Measurements from ENCODE around the gene RMND5A. TPM values are rescaled to one million over a fixed set of nuclear protein-coding genes. Genes with fewer than 3 reads are reported as not detected.

Gene RMND5A
- total RNA-seq, 1 donor from 2014 or later = 49.1 TPM

- no peak for DNase-seq (ENCODE audit: low read depth, low spot score)
Measured at GRCh38 chr2:86764661-86765309, 44.7 kb downstream of the RMND5A start.

- no peak for DNase-seq (ENCODE audit: low read depth, low spot score)
Measured at GRCh38 chr2:86765310-86765695, 45.2 kb downstream of the RMND5A start.

- DNase-seq (ENCODE audit: low read depth, low spot score) = no peak
Measured at GRCh38 chr2:86768189-86768949, 48.3 kb downstream of the RMND5A start.

DNA sequence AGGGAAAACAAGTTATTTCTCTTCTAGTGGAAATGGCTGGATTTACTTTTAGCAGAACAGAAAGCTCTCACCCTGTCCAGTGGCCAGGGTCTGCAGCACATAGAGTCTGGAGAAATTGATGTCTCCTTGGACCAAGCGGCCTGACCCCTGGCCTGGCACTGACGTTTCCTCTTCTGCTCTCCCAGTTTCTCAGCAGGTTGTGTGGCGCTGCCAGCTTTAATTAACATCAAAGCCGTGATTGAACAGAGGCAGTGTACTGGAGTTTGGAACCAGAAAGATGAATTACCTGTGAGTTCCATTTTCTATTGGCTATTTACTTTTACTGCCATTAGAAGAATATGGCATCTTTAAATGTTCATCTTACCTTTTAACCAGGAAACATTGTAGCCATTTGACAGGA lies 49.7 kb downstream of the RMND5A start:
- no peak for DNase-seq (ENCODE audit: low read depth, low spot score)

- DNase-seq (ENCODE audit: low read depth, low spot score) = no peak
Measured at GRCh38 chr2:86770816-86771301, 50.8 kb downstream of the RMND5A start.

DNA sequence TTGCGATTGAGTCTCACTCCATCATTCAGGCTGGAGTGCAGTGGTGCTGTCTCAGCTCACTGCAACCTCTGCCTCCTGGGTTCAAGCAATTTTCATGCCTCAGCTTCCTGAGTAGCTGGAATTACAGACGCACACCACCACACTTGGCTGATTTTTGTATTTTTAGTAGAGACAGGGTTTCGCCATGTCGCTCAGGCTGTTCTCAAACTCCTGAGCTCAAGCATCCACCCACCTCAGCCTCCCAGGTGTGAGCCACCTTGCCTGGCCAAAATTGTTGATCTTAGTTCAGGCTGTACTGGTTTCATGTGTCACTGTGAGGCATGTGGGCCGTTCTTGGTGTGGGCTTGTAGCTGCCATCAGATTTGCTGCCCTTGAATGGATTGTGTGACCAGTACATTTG lies 52.5 kb downstream of the RMND5A start:
- no peak for DNase-seq (ENCODE audit: low read depth, low spot score)

DNA sequence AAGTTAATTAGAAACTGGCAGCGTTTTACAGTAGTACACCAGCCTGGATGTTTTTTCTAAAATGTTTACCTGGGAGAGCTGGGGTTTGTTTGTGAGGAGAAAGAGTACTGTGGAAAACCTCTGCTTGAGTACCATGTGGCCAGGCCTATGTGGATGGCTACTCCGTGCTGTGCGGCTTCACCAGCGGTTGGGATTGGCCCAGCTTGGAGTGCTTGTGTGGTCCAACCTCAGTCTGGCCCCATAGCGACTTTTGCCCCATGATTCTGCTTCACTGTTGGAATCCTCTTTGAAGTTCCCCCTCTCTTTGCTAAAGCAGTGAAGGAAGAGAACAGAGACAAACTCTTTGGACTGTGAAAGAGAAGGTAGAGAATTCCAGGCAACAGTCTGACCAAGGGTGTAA lies 54.8 kb downstream of the RMND5A start:
- DNase-seq (ENCODE audit: low read depth, low spot score) = no peak

DNA sequence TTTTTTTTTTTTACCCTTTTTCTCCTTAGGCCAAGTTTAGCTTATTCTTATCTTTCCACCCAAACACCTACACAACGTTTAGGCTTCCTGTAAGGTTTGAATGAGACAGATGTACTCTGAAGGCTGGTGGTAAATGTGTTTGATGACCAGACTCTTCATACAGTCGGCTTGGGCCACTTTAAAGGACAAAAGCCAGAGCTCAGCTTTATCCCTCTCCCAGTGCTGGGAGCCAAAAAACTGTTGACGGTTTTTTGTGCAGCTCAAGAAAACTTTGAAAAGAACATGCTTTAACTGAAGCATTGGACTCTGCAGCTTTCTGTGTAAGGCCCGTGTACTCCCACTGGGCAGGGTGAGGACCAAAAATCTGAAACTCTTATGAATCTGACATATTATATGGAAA lies 55.2 kb downstream of the RMND5A start:
- no peak for DNase-seq (ENCODE audit: low read depth, low spot score)

DNA sequence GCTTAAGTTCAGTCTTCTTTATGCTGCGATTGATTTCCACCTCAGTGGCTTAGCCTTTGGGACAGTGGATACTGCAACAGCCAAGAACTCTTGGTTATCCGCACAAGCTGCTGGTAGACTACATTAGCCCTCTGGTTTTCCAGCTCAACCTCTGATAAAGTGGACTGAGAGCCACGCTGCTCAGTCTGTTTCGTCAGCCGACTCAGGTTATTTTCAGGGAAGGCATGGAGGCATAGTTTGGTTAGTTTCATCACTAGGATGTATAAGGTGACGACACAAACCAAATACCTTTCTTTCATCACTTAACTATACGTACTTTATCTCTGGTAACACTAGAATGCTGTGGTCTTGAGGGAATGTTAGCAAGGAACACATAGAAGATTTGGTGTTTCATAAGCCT lies 56.4 kb downstream of the RMND5A start:
- no peak for DNase-seq (ENCODE audit: low read depth, low spot score)

GRCh38 chr2:86778957-86779356 lies 58.9 kb downstream of the RMND5A start:
- DNase-seq (ENCODE audit: low read depth, low spot score) = no peak

DNA sequence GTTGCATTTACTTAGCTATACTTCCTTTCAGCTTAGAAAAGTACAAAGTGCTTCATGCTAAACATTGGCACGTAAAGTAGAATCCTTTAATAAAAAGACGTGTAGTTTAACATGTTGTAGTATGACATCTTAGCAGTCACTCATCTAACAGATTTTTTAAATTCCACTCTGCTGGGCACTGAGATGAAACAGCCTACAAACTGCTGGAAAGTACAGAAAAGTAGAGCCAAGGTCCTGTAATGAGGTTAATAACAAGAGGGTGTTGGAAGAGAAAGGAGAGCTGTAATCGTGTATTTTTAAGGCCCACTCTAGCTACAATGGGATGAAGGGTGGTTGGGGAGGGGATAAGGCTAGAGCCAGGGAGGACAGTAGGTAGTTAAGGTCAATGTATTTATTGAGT lies 59.9 kb downstream of the RMND5A start:
- DNase-seq (ENCODE audit: low read depth, low spot score) = no peak

- no peak for DNase-seq (ENCODE audit: low read depth, low spot score)
Measured at GRCh38 chr2:86781363-86781762, 61.3 kb downstream of the RMND5A start.

DNA sequence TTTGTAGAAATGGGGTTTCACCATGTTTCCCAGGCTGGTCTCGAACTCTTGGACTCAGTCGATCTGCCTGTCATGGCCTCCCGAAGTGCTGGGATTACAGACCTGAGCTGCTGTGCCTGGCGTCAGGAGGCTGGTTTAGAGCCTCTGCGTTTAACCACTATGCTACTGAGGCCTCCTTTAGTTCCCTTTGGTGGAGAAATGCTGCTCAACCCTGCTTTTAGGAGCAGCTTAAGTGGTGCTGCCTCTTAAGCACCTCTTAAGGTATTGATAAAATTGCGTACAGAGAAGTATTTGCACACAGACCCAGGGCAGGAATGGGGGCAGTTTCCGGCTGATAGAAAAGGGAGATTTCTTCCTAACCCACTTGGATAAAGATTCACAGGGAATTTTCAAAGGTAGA lies 62.7 kb downstream of the RMND5A start:
- no peak for DNase-seq (ENCODE audit: low read depth, low spot score)

DNA sequence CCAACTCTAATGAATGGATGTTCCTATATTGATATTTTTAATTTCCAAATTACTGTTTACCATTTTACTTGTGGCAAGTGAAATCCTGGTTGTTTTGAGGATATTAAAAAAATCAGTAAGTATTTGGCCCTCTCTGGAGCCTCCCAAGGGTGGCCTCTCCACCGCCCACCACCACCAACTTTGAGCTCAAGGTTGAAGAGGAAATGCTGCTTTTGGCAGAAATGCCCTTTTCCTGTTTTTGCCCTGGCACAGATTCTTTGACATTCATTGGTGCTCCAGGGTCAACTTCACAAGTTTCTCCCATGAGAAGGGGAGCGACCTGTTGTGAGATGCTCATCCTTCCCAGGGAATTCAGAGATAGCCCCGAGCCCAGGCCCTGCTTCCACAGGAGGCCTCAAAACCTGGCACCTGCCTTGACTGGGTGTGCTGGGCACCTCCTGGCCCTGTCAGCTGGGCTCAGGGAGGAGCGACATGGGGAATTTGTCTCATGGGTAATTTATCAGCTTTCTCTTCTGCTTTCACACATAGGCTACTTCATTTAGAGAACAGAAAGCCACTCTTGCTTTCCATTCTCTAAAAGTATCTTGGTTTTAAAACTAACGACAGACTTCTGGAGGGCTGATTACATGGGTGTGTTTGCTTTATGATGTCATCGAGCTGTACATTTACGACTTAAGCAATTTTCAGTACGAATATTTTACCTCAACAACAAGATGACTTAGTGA lies 63.7 kb downstream of the RMND5A start:
- no peak for DNase-seq (ENCODE audit: low read depth, low spot score)

- no peak for DNase-seq (ENCODE audit: low read depth, low spot score)
Measured at GRCh38 chr2:86785456-86785855, 65.4 kb downstream of the RMND5A start.

- DNase-seq (ENCODE audit: low read depth, low spot score) = no peak
Measured at GRCh38 chr2:86786001-86786536, 66.0 kb downstream of the RMND5A start.

DNA sequence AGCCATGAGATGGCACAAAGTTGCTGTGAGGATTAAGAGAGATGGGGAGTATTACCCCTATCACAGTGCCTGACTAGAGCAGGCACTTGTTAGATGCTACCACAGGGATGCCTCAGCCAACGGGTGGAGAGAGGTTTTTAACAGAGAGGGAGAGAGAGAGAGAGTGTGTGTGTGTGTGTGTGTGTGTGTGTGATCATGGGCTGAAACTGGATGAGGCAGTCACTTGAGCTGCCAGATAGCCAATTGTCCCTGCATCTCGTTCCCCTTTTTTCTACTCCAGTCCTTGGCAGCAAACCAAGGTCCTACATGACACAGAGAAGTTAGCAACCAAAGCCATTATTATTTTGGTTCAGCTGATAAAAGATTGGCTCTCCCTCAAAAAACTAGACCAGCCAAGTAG lies 67.6 kb downstream of the RMND5A start:
- no peak for DNase-seq (ENCODE audit: low read depth, low spot score)

- no peak for DNase-seq (ENCODE audit: low read depth, low spot score)
Measured at GRCh38 chr2:86788165-86788564, 68.1 kb downstream of the RMND5A start.

DNA sequence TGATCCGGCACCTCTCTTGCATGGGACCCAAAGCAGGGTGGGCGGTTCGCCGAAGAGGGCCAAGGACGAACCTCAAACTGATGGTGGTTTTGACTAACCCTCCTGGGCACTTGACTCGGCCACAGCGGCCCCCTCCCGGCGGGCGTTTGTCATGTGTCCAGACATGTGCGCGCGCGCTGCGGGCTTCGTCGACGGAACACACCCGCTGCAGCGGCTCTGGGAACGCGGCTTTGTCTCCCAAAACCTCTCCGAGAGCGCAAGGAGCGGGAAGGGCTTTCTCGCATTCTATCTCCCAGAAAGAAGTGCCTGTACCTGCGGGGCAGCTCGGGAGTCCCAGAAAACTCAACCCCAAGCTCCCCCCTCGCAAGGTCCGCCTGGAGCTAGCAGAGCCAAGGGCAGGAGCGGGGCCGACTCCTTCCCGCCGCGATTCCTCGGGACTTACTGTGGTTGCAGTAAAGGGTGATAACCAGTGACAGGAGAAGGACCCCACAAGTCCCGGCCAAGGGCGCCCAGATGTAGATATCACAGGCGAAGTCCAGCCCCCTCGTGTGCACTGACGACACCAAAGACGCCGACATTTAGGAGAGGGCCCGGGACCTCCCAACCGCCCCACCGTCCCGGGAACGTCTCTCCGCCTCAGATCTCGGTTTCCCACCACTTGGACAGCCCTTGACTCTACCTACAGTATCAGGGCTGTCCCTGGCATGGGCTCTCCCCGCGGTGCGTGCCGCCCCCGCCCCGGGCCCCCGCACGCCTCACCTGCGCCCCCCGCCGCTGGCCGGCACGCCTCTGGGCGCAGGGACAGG lies 69.0 kb downstream of the RMND5A start:
- DNase-seq (ENCODE audit: low read depth, low spot score) = no peak

DNA sequence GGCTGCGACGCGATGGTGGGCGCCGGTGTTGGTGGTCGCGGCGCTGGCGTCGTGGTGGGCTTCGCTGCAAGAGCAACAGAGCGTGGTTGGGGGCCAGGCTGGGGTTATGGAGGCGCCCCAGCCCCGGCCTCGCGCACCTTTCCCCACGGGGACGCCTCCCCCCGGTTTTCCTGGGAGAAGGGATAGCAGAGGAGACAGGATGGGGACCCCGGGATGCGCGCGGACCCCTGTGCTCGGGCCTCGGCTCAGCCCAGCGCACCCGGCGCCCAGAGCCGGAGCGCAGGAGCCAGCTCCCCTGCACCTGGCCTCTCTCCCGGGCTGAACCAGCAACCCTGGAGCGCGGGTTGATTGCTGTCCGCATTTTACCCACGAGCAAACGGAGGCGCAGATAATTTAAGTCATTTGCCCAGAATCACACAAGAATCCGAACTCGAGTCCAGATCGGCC lies 69.6 kb downstream of the RMND5A start:
- DNase-seq (ENCODE audit: low read depth, low spot score) = no peak

DNA sequence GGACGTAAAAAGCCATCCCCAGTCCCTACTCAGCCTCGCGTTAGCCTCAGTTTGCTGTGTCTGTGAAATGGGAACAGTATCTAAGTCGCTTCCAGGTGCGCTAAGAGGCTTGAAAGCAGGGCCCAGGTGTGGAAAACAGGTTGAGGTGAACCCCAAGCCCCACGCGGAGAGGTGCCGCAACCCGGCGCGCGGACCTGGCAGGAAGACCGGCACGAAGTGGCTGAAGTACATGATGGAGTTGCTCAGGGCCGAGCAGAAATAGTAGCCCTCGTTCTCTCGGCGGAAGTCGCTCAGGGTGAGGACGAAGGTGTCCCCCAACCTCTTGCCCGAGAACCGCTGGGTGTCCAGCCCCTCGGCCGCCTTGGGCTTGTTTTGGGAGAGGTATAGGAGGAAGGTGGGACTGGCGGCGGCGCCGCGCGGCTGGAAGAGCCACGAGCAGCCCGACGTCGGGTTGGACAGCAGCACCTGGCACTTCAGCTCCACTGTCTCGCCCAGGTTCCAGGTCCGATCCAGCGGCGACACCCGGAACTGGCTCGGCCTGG lies 70.1 kb downstream of the RMND5A start:
- DNase-seq (ENCODE audit: low read depth, low spot score) = no peak

Data from pulmonary artery endothelial cell (primary cell).